ENCODE data around the gene HOXC11. TPM values are rescaled to one million over a fixed set of nuclear protein-coding genes. Genes with fewer than 3 reads are reported as not detected.
A peak's percentile ranks its signal among the peaks of the same experiment; 100 is the strongest.

Gene HOXC11
- polyA plus RNA-seq, 6 donors from 2014 or later, result not detected

DNA sequence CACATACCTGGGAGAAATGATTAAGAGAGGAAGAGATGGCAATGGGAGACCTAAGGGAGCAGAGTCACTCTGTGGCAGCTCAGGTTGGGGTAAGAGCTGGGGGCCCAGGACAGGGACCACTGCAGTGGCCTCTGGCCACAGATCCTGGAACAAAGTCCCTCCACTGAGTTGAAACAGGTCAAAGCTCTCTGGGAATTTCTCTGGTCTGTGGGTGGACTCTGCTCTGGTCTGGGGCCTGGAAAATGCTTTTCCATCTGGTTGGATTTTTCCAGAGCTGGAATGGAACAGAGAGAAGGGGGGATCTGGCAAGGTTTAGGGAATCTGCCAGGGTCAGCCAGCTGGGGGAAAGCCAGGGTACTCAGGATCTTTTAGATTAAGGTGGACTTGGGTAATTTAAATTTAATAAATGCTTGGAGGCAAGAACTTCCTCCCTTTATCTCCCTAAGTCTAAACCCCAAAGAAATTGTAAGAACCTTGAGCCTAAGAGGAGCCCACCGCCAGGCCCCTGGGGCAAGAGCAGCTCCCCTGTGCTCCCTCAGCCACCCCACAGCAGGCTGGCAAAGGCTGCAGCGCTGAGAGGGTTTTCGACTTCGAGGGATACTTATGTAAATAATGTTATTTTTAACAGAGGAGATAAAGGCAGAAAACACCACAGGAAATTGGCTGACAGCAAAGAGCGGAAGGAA lies 15.8 kb downstream of the HOXC11 start:
- no peak for DNase-seq
- peak overlapping the region in 2 of 6 donors; percentile 83 to 95 for H3K27ac Mint-ChIP-seq
- peaks cover 31 to 55% (median 38%) of the 10 kb centered on the region in 3 donors for H3K4me1 Mint-ChIP-seq
- peaks cover 76 to 96% (median 93%) of the 10 kb centered on the region in 3 donors for H3K27me3 Mint-ChIP-seq
- H3K4me3 Mint-ChIP-seq, result peak overlapping the region in 6 of 8 donors; percentile 13 to 64 (median 56)
- peaks cover 0 to 28% (median 5%) of the 10 kb centered on the region in 7 donors for H3K9me3 Mint-ChIP-seq
- peaks cover 0 to 30% of the 10 kb centered on the region in 2 donors for H3K36me3 Mint-ChIP-seq
- ATAC-seq (ENCODE audit: low read depth in 2 of 2), result no peak

DNA sequence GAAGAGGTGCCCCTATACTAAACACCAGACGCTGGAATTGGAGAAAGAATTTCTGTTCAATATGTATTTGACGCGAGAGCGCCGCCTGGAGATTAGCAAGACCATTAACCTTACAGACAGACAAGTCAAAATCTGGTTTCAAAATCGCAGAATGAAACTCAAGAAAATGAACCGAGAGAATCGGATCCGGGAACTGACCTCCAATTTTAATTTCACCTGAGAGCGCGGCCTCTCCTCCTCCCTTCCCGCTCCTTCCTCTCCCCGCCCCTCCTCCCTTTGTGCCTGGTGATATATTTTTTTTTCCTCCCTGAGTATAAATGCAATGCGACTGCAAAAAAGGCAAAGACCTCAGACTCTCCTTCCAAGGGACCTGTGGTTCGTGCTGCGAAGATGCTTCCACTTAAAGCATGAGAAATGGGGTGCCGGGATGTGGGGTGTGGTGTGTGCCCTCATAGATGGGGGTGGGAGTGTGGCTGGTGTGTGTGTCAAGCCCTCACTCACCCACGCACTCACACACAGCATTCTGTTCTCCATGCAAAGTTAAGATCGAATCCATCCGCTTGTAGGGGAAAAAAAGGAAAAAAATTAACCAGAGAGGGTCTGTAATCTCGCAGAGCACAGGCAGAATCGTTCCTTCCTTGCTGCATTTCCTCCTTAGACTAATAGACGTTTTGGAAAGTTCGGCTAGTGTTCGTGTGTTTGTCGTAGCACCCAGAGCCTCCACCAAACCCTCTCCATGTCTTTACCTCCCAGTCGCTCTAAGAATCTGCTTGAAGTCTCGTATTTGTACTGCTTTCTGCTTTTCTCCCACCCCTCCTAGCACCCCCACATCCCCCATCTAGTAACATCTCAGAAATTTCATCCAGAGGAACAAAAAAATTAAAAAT lies 16.5 kb downstream of the HOXC11 start:
- peaks cover 36 to 56% (median 46%) of the 10 kb centered on the region in 3 donors for H3K4me1 Mint-ChIP-seq
- peaks cover 78 to 99% (median 98%) of the 10 kb centered on the region in 3 donors for H3K27me3 Mint-ChIP-seq
- no peak for DNase-seq
- H3K4me3 Mint-ChIP-seq, result peak overlapping the region in 7 of 8 donors; percentile 13 to 64 (median 60)
- H3K27ac Mint-ChIP-seq, result peak overlapping the region in 2 of 6 donors; percentile 83 to 91
- no peak for ATAC-seq (ENCODE audit: low read depth in 2 of 2)
- peaks cover 0 to 36% of the 10 kb centered on the region in 2 donors for H3K36me3 Mint-ChIP-seq
- H3K9me3 Mint-ChIP-seq, result peaks cover 0 to 29% (median 7%) of the 10 kb centered on the region in 7 donors

DNA sequence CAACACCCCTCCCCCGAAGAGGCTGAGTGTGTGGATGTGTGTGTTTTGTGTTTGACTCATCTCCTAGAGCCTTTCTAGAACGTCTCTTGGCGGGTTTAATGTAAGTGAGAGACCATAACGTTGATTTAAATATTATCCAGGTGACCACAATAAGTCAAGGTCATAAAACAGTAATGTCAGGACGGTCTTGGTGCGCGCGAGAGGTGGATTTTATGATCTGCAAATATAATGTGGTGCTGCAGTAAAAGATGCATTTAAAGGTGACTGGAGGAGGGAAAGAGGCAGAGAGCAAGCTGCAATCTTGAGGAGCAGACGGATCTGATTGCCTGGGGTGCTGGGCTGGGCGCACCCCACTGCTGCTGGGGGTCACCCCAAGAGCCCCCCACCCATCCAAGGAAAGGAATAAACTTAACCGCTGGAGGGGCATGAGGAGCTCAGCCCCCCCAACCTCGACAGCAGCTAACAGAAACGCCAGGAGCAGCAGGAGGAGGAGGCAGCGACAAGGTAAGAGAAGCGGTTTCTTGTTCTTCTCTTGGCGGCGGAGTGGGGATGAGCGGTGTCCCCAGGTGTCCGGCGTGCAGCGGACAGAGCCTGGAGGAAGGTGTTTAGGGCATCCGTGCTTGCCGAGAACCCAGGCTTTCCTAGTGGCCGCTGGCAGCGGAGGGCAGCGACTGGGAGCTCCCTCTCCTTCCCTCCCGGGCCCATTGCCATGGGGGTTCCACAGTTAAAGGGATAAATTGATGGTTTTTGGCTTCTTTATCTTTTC lies 17.6 kb downstream of the HOXC11 start:
- Mint-ChIP-seq H3K4me3 (peak overlapping the region in 2 of 8 donors; percentile 46 to 60), H3K36me3 (peaks cover 0 to 34% of the 10 kb centered on the region in 2 donors), H3K9me3 (peaks cover 0 to 33% (median 7%) of the 10 kb centered on the region in 7 donors), H3K4me1 (peaks cover 38 to 55% (median 48%) of the 10 kb centered on the region in 3 donors), H3K27me3 (peaks cover 86 to 100% (median 97%) of the 10 kb centered on the region in 3 donors), H3K27ac (peak overlapping the region in 3 of 6 donors; percentile 10 to 91 (median 64))
- DNase-seq (no peak), ATAC-seq (ENCODE audit: low read depth in 2 of 2) (no peak)

DNA sequence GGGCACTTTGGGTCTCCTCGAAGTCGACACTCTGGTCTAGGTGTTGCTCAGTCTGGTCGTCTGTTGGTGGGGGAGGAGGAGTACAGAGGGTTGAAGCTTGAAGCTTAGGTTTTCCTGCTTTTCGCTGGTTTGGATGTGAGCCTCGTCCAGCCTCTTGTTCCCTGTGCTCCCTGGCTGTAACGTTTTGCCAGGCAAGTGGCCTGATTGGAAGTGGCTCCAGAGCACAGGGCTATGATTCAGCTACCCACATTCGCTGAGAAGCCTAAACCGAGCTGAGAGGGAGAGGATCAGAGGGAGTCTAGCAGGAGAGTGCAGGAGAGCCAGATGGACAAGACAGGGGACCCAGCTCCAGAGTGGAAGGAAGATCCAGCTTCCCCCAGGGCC lies 18.1 kb downstream of the HOXC11 start:
- no peak for DNase-seq
- peaks cover 42 to 55% (median 51%) of the 10 kb centered on the region in 3 donors for H3K4me1 Mint-ChIP-seq
- ATAC-seq (ENCODE audit: low read depth in 2 of 2), result no peak
- H3K36me3 Mint-ChIP-seq, result peaks cover 0 to 33% of the 10 kb centered on the region in 2 donors
- H3K9me3 Mint-ChIP-seq, result peaks cover 0 to 33% (median 7%) of the 10 kb centered on the region in 7 donors
- H3K4me3 Mint-ChIP-seq, result peak overlapping the region in 3 of 8 donors; percentile 6 to 42 (median 13)
- peaks cover 86 to 100% (median 99%) of the 10 kb centered on the region in 3 donors for H3K27me3 Mint-ChIP-seq
- peak overlapping the region in 2 of 6 donors; percentile 64 to 89 for H3K27ac Mint-ChIP-seq

DNA sequence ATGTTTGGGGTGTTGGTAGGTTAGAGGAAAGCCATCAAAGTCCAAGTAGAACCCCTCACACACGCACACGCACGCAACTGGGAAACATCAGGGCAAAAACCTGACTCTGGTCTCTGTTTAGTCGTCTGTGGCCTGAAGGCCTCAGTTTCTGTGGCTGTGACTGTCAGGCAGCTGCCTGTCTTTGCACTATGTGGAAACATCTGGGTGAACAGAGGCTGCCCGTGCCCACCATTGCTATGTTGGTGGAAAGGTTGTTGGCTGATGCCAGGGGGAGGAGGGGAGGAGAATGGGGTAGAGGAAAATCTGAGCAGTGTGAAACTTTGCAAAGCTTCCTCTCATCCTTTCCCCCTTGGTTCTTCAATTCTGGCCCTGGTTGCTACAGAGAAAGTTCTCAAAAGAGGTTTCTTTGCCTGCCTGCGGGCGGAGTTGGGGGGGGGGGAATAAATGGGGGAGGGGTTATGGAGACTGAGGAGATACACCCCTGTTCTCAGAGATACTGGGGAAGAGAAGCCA lies 19.5 kb downstream of the HOXC11 start:
- Mint-ChIP-seq H3K9me3 (peaks cover 0 to 20% (median 4%) of the 10 kb centered on the region in 7 donors), H3K4me3 (peak overlapping the region in 2 of 8 donors; percentile 42 to 86), H3K36me3 (peaks cover 0 to 33% of the 10 kb centered on the region in 2 donors), H3K27ac (peak overlapping the region in 2 of 6 donors; percentile 20 to 83), H3K27me3 (peaks cover 84 to 99% (median 92%) of the 10 kb centered on the region in 3 donors), H3K4me1 (peaks cover 46 to 62% (median 57%) of the 10 kb centered on the region in 3 donors)
- no peak for ATAC-seq (ENCODE audit: low read depth in 2 of 2)
- no peak for DNase-seq

DNA sequence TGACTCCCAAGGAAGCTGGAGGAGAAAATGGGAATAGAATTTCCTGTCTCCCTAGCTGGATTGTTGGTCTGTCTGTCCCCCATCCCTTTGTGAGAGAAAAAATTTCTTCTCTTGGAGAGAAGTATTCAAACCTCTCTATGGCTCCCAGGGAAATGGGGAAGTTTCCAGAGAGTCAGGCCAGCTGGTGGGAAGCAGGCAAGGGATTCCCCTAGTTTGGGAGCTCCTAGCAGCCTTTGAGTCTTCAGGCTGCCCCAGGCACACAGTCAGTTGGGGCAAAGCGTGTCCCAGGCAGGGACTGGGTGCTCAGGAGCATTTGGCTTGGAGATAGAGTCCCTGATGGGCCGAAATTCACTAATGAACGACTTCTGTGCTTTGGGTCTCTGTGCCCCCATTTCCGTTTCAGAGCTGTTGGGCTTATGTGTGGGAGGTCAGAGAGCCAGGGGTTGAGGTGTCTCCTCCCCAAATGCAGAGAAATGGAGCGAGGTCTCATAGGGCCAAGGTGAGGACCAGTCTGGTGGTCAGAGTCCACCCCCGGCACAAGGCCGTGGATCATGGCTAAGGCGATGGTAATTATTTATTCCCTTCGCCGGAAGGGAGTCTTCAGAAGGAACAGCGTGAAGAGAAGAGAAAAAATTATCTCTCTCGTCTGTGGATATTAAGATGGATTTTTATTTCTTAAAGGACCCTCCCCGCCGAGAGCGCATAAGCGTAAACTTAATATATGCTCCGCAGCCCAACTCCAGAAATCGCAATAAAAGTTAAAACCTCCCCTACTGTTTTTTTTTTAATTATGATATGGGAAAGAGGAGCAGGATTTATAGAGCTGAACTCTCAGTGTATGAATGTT lies 20.5 kb downstream of the HOXC11 start:
- Mint-ChIP-seq H3K27ac (peak overlapping the region; percentile 34 to 97 (median 82)), H3K4me1 (peaks cover 46 to 68% (median 63%) of the 10 kb centered on the region in 3 donors), H3K4me3 (peak overlapping the region in 7 of 8 donors; percentile 34 to 86 (median 78)), H3K9me3 (peaks cover 0 to 18% (median 4%) of the 10 kb centered on the region in 7 donors), H3K36me3 (peaks cover 0 to 29% of the 10 kb centered on the region in 2 donors), H3K27me3 (peaks cover 79 to 99% (median 92%) of the 10 kb centered on the region in 3 donors)
- ATAC-seq (ENCODE audit: low read depth in 2 of 2), result no peak
- no peak for DNase-seq

DNA sequence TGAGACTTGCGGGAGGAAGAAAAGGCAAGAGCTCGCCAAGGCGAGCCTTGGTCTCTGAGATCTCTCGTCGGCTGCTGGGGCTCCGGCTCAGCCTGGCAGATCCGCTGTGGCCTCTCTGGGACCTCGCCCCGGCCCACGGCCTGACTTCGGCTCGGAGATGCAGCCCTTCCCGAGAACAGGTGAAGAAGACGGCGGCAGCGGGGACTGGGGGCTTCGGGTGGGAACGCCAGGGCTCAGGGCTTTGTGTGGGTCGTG lies 21.0 kb downstream of the HOXC11 start:
- peak overlapping the region in 4 of 6 donors; percentile 71 to 97 (median 94) for H3K27ac Mint-ChIP-seq
- DNase-seq (no peak), ATAC-seq (ENCODE audit: low read depth in 2 of 2) (no peak)
- H3K27me3 Mint-ChIP-seq, result peaks cover 79 to 99% (median 92%) of the 10 kb centered on the region in 3 donors
- H3K36me3 Mint-ChIP-seq, result peaks cover 0 to 26% of the 10 kb centered on the region in 2 donors
- peaks cover 43 to 64% (median 63%) of the 10 kb centered on the region in 3 donors for H3K4me1 Mint-ChIP-seq
- peak overlapping the region; percentile 34 to 86 (median 76) for H3K4me3 Mint-ChIP-seq
- peaks cover 0 to 18% (median 7%) of the 10 kb centered on the region in 7 donors for H3K9me3 Mint-ChIP-seq

DNA sequence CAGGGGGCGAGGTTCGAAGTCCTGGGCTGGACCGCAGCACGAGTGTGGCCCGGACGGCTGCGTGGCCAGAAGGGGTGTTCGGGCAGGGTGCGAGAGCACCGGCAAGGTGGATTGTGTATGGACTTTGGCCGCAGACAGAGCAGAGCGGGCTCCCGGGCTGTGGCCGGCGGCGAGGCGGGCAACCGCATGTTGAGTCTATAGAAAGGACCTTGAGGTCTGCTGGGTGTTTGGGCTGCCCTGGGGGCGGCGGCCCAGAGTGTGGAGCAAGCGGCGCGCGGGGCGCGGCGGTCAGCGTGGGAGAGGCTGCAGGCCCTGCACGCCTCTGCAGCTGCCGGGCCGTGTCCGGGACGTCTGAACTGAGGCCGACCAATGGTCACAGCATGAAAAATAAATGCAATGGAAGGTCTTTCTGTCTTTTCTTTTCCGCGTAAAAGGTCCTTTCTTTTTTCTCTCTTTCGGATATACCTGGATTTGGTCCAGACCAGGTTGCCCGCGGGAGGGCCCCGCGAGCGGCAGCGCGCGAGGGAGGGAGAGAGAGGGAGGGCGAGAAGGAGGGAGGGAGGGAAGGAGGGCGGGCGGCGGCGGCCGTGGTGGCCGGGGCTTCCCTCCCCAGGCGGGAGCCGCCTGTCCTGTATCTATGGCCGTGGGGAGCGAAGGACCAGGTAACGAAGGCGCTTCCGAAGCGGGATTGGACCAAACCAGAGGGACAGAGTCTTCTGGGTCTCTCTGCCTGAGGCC lies 21.5 kb downstream of the HOXC11 start:
- peaks cover 79 to 96% (median 90%) of the 10 kb centered on the region in 3 donors for H3K27me3 Mint-ChIP-seq
- H3K4me3 Mint-ChIP-seq, result peak overlapping the region; percentile 82 to 93 (median 90)
- peaks cover 0 to 26% of the 10 kb centered on the region in 2 donors for H3K36me3 Mint-ChIP-seq
- DNase-seq (no peak), ATAC-seq (ENCODE audit: low read depth in 2 of 2) (peak in 1 of 2 donors; percentile 20)
- peaks cover 0 to 17% (median 7%) of the 10 kb centered on the region in 7 donors for H3K9me3 Mint-ChIP-seq
- peaks cover 40 to 59% (median 59%) of the 10 kb centered on the region in 3 donors for H3K4me1 Mint-ChIP-seq
- H3K27ac Mint-ChIP-seq, result peak overlapping the region in 4 of 6 donors; percentile 71 to 97 (median 94)

DNA sequence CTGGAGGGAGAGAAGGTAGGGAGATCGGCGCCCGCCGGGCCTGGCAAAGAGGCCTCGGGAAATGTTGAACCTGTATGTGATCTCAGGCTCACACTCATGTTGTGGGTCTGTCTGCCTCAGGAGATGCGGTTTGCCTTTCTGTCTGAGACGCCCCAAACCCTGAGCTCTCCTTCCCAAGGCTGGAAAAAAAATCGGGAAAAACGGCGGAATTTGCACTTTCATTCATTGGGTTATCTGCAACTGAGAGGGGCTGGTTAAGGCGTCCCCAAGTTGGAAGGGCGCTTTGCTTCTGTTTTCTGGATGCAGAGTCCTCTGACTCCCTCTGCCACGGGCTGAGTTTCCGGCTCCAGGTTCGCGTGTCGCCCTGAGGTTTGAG lies 22.1 kb downstream of the HOXC11 start:
- H3K27ac Mint-ChIP-seq, result peak overlapping the region in 4 of 6 donors; percentile 18 to 90 (median 75)
- H3K27me3 Mint-ChIP-seq, result peaks cover 77 to 94% (median 84%) of the 10 kb centered on the region in 3 donors
- H3K4me1 Mint-ChIP-seq, result peaks cover 37 to 59% (median 57%) of the 10 kb centered on the region in 3 donors
- peaks cover 0 to 13% (median 7%) of the 10 kb centered on the region in 7 donors for H3K9me3 Mint-ChIP-seq
- peak overlapping the region; percentile 82 to 93 (median 90) for H3K4me3 Mint-ChIP-seq
- DNase-seq (no peak), ATAC-seq (ENCODE audit: low read depth in 2 of 2) (no peak)
- peaks cover 0 to 25% of the 10 kb centered on the region in 2 donors for H3K36me3 Mint-ChIP-seq

DNA sequence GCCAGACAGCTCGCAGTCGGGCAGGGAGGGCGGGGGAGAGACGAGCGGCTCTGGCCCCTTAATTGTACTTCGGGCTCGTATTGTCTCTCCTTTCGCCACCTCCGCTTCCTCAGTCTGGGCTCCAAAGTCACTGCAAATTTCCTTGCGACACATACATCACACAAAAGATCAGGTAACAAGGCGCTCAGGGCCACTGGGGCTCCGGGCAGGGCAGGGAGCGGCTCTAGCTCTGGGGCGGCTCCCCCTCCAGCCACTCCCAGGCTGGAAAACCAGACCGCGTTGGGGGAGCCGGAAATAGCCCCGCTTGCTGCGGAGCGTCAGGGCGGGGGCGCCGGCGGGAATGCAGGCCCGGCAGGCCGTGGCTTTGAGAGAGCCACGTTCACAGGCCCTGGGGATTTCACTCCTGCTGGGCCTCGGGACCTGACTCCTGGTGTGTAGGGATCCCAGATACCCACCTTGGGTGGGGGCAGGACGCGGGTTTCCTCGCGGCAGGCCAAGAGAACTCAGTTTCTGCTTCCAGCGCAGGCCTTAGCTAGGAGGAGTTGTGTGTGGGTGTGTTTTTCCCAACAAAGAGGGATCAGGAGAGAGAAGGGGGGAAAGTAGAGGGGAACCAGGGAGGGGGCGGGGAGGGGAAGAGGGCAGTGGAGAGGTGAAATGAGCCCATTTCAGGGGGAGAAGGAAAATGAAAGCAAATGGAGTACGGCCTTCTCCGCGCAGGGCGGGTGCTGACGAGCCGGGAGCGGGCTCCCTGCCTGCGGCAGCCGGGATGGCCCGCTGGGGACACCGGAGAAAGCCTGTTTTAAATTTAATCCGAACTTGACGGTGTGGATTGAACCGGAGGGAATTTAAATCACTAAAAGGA lies 22.7 kb downstream of the HOXC11 start:
- H3K36me3 Mint-ChIP-seq, result peaks cover 0 to 18% of the 10 kb centered on the region in 2 donors
- H3K4me1 Mint-ChIP-seq, result peaks cover 32 to 57% (median 53%) of the 10 kb centered on the region in 3 donors
- peak overlapping the region; percentile 82 to 93 (median 90) for H3K4me3 Mint-ChIP-seq
- peaks cover 0 to 13% (median 7%) of the 10 kb centered on the region in 7 donors for H3K9me3 Mint-ChIP-seq
- peak overlapping the region in 4 of 6 donors; percentile 63 to 90 (median 80) for H3K27ac Mint-ChIP-seq
- ATAC-seq (ENCODE audit: low read depth in 2 of 2) (peak; percentile 37 to 39), DNase-seq (no peak)
- H3K27me3 Mint-ChIP-seq, result peaks cover 73 to 94% (median 78%) of the 10 kb centered on the region in 3 donors
